Fibroblast of lung (primary cell): ENCODE data around the gene MLC1. TPM values are rescaled to one million over a fixed set of nuclear protein-coding genes. Genes with fewer than 3 reads are reported as not detected.

Source experiments
- DNase-seq, 2 donors: peaks; one replicate each; pipeline versions ENCODE4 v3.0.0 to v3.0.0-alpha.2; 2010; ENCODE audit warnings: low read depth in 2 of 2
- H2AFZ ChIP-seq: 2 replicates; pipeline ENCODE4 v1.5.1; 2012; ENCODE audit warnings: low read length, control low read depth, inconsistent platforms
- H3K27ac ChIP-seq: 2 replicates; pipeline ENCODE4 v1.5.1; 2011; ENCODE audit warnings: low read length, control low read depth; ENCODE audit not compliant: insufficient read depth
- H3K27me3 ChIP-seq: 2 replicates; pipeline ENCODE4 v1.5.1; 2011; ENCODE audit warnings: mild to moderate bottlenecking, low read length; ENCODE audit not compliant: control insufficient read depth, insufficient read depth
- H3K36me3 ChIP-seq: 2 replicates; pipeline ENCODE4 v1.5.1; 2011; ENCODE audit warnings: low read length; ENCODE audit not compliant: control insufficient read depth, insufficient read depth
- H3K4me1 ChIP-seq: 2 replicates; pipeline ENCODE4 v1.5.1; 2011; ENCODE audit warnings: low read length; ENCODE audit not compliant: control insufficient read depth, insufficient read depth; ENCODE audit errors: extremely low read depth
- H3K4me2 ChIP-seq: 2 replicates; pipeline ENCODE4 v1.5.1; 2011; ENCODE audit warnings: low read length, control low read depth; ENCODE audit not compliant: insufficient read depth; ENCODE audit errors: extremely low read depth
- H3K4me3 ChIP-seq, 4 experiments: fragments of 200-600 bp in 1 of 4; sonication (generic) in 1 of 4; replicated peaks in 1 of 4; 2 replicates each; pipeline ENCODE4 v1.5.1; 2011 to 2016; ENCODE audit warnings: low read length in 4 of 4, low read depth in 3 of 4, mild to moderate bottlenecking in 3 of 4, control low read depth in 2 of 4, inconsistent platforms in 1 of 4, mixed read lengths in 1 of 4; ENCODE audit not compliant: insufficient read depth in 1 of 4; ENCODE audit errors: control extremely low read depth in 1 of 4
- H3K79me2 ChIP-seq: 2 replicates; pipeline ENCODE4 v1.5.1; 2012; ENCODE audit warnings: mild to moderate bottlenecking, low read length, inconsistent platforms; ENCODE audit not compliant: control insufficient read depth, insufficient read depth
- H3K9ac ChIP-seq: 2 replicates; pipeline ENCODE4 v1.5.1; 2011; ENCODE audit warnings: mild to moderate bottlenecking, low read length, control low read depth; ENCODE audit not compliant: insufficient read depth
- H3K9me3 ChIP-seq: 2 replicates; pipeline ENCODE4 v1.5.1; 2012; ENCODE audit warnings: low read depth, low read length; ENCODE audit not compliant: control insufficient read depth, insufficient read depth
- H4K20me1 ChIP-seq: 2 replicates; pipeline ENCODE4 v1.5.1; 2011; ENCODE audit warnings: low read length; ENCODE audit not compliant: control insufficient read depth, insufficient read depth; ENCODE audit errors: extremely low read depth
- EZH2 ChIP-seq: IDR thresholded peaks from 2 replicates; pipeline ENCODE4 v1.5.1; 2012; ENCODE audit warnings: low read length, control low read depth, mild to moderate bottlenecking; ENCODE audit errors: missing control alignments
- polyA plus RNA-seq, 2 donors: library from polyadenylated mRNA; depleted of rRNA in 1 of 2; stranded (reverse) in 1 of 2; unstranded in 1 of 2; fragments of >200 nt; gene quantifications; 2 replicates each; pipeline ENCODE4 v1.2.1, GENCODE V29; 2011 to 2012; ENCODE audit warnings: missing spikeins in 1 of 2
- total RNA-seq: library from RNA; depleted of rRNA; stranded (reverse); fragments of >200 nt; gene quantifications from 2 replicates; pipeline ENCODE4 v1.2.1, GENCODE V29; 2014
- TF ChIP-seq, protein P1 (sequence below), 2 donors: IDR thresholded peaks in 1 of 2; conservative IDR thresholded peaks in 1 of 2; 1 replicate in 1 of 2; 2 replicates in 1 of 2; pipeline ENCODE4 v1.5.1; 2011 to 2012; ENCODE audit warnings: low read length in 2 of 2, control low read depth in 1 of 2, inconsistent platforms in 1 of 2, low read depth in 1 of 2, mild to moderate bottlenecking in 1 of 2

Gene MLC1
- total and polyA plus RNA-seq, 2 donors (not counting 1 experiment from before 2014, with no cell fraction given) = under 0.01 TPM; not detected in 1

DNA sequence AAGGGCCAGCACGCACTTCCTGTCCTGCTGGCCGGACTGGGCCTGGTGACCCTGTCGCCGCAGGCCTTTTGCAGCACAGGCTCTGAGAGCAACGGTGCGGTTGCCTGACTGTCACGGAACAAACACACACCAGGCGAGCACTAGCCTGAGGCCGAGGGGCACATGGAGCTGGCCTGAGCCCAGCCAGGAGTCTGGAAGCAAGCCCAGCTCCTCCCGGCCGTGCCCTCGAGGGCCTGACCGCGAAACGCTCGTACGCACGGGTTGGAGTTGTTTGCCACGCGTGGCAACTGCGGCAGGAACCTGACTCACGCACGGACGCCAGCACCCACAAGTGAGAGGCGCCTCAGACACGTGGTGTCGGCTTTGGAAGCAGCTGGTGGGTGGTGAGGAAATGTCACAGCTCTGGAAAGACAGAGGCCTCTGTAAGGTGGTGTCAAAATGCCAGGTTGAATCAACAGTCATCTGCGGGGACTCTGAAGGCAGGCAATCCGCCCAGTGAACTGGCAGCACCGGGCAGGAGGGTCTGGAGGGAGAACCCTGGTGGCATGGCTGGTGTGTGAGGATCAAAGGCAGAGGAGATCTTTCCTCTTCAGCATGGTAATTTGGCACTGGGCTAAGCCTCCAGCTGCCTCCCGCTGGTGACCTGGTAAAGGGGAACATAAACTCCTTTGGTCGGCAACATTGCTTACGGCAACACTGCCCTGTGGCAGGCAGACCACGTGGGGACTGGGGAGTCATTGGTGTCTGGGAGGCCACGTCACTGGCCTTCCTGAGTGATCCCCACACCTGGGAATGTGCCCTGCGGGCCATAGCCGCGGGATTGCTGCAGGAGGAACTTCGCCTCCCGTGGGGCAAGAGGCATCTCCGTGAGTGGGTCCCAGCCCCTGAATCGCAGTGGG, 57.3 kb downstream of the MLC1 start:
- H3K9ac ChIP-seq = no peak overlapping the region
- no peaks in the 10 kb centered on the region for H4K20me1 ChIP-seq
- no peak overlapping the region for H3K4me2 ChIP-seq
- no peaks in the 10 kb centered on the region for H3K36me3 ChIP-seq
- no peak overlapping the region for H3K27ac ChIP-seq
- DNase-seq = peak; percentile 4 to 9
- H3K27me3 ChIP-seq = no peaks in the 10 kb centered on the region
- no peak overlapping the region for H3K4me3 ChIP-seq
- no peaks in the 10 kb centered on the region for H3K9me3 ChIP-seq
- no peak for TF ChIP-seq EZH2
- TF ChIP-seq, protein P1, sequence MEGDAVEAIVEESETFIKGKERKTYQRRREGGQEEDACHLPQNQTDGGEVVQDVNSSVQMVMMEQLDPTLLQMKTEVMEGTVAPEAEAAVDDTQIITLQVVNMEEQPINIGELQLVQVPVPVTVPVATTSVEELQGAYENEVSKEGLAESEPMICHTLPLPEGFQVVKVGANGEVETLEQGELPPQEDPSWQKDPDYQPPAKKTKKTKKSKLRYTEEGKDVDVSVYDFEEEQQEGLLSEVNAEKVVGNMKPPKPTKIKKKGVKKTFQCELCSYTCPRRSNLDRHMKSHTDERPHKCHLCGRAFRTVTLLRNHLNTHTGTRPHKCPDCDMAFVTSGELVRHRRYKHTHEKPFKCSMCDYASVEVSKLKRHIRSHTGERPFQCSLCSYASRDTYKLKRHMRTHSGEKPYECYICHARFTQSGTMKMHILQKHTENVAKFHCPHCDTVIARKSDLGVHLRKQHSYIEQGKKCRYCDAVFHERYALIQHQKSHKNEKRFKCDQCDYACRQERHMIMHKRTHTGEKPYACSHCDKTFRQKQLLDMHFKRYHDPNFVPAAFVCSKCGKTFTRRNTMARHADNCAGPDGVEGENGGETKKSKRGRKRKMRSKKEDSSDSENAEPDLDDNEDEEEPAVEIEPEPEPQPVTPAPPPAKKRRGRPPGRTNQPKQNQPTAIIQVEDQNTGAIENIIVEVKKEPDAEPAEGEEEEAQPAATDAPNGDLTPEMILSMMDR (conservative IDR thresholded peaks at IDR 0.05 in 1 of 2, IDR thresholded peaks at IDR 0.05 in 1 of 2; ENCODE audit: low read depth in 1 of 2, low read length in 2 of 2) = no peak
- H3K4me1 ChIP-seq = no peaks in the 10 kb centered on the region
- H2AFZ ChIP-seq = no peak overlapping the region
- H3K79me2 ChIP-seq = no peaks in the 10 kb centered on the region

DNA sequence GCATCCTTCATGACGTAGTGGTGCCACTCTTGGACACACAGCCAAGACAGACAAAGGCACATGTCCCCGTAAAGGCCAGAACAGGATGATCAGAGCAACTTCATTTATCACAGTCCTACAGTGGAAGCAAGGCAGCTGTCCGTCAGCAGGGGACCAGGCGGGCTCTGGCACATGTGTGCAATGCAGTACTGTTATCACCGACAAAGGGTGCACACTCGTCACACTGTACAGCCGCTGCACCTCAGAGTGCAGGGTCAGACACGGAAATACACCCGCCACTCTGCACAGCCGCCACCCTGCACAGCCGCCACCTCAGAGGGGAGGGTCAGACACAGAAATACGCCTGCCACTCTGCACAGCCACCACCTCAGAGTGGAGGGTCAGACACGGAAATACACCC, 59.2 kb downstream of the MLC1 start:
- no peak for DNase-seq
- H3K27ac ChIP-seq = no peak overlapping the region

DNA sequence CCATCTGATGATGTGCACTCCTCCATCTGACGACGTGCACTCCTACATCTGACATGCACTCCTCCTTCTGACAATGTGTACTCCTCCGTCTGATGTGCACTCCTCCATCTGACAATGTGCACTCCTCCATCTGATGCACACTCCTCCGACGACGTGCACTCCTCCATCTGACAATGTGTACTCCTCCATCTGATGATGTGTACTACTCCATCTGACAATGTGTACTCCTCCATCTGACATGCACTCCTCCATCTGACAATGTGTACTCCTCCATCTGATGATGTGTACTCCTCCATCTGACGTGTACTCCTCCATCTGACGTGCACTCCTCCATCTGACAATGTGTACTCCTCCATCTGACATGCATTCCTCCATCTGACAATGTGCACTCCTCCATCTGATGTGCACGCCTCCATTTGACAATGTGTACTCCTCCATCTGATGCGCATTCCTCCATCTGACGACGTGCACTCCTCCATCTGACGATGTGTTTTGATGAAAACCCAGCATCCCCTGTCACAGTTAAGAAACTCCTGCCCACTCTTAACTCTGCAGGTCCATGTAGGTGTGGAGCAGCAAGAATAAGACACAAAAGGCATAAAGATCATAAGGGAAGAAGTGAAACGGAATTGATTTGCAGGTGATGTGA, 62.9 kb downstream of the MLC1 start:
- H3K27me3 ChIP-seq = peaks cover 9% of the 10 kb centered on the region
- H3K4me2 ChIP-seq = no peak overlapping the region
- no peak overlapping the region for H3K9ac ChIP-seq
- DNase-seq = no peak
- no peaks in the 10 kb centered on the region for H4K20me1 ChIP-seq
- H3K9me3 ChIP-seq = no peaks in the 10 kb centered on the region
- no peaks in the 10 kb centered on the region for H3K4me1 ChIP-seq
- H3K79me2 ChIP-seq = no peaks in the 10 kb centered on the region
- no peaks in the 10 kb centered on the region for H3K36me3 ChIP-seq
- H2AFZ ChIP-seq = no peak overlapping the region
- TF ChIP-seq, protein P1 (conservative IDR thresholded peaks at IDR 0.05 in 1 of 2, IDR thresholded peaks at IDR 0.05 in 1 of 2; ENCODE audit: low read depth in 1 of 2, low read length in 2 of 2) = no peak
- TF ChIP-seq EZH2 = no peak
- H3K4me3 ChIP-seq = no peak overlapping the region
- no peak overlapping the region for H3K27ac ChIP-seq

More for the DNA sequence above, 59.2 kb downstream of the MLC1 start:
- H3K9ac ChIP-seq = no peak overlapping the region
- no peak for TF ChIP-seq EZH2
- TF ChIP-seq, protein P1 (conservative IDR thresholded peaks at IDR 0.05 in 1 of 2, IDR thresholded peaks at IDR 0.05 in 1 of 2; ENCODE audit: low read depth in 1 of 2, low read length in 2 of 2) = no peak
- no peak overlapping the region for H3K4me2 ChIP-seq
- no peaks in the 10 kb centered on the region for H4K20me1 ChIP-seq
- H3K36me3 ChIP-seq = no peaks in the 10 kb centered on the region
- no peaks in the 10 kb centered on the region for H3K4me1 ChIP-seq
- no peak overlapping the region for H2AFZ ChIP-seq
- H3K4me3 ChIP-seq = no peak overlapping the region
- H3K79me2 ChIP-seq = no peaks in the 10 kb centered on the region
- H3K27me3 ChIP-seq = no peaks in the 10 kb centered on the region
- no peaks in the 10 kb centered on the region for H3K9me3 ChIP-seq
